Esophagus squamous epithelium (tissue), 4 donors: ENCODE results near the gene TMEM223.

Experiments
- POLR2A ChIP-seq, 4 donors: fragments of 450-650 bp; IDR thresholded peaks; one replicate each; pipeline ENCODE4 v1.6.1; 2017; ENCODE audit warnings: antibody characterized with exemption in 4 of 4, mild to moderate bottlenecking in 4 of 4, moderate library complexity in 3 of 4
- TF ChIP-seq, protein P1 (sequence below), 6 experiments: fragments of 450-650 bp in 4 of 6; fragments of 200-600 bp in 2 of 6; sonication (generic) in 2 of 6; IDR thresholded peaks; one replicate each; pipeline ENCODE4 v1.5.1; 2016 to 2019; ENCODE audit warnings: antibody characterized with exemption in 6 of 6, mild to moderate bottlenecking in 4 of 6, moderate library complexity in 4 of 6

DNA sequence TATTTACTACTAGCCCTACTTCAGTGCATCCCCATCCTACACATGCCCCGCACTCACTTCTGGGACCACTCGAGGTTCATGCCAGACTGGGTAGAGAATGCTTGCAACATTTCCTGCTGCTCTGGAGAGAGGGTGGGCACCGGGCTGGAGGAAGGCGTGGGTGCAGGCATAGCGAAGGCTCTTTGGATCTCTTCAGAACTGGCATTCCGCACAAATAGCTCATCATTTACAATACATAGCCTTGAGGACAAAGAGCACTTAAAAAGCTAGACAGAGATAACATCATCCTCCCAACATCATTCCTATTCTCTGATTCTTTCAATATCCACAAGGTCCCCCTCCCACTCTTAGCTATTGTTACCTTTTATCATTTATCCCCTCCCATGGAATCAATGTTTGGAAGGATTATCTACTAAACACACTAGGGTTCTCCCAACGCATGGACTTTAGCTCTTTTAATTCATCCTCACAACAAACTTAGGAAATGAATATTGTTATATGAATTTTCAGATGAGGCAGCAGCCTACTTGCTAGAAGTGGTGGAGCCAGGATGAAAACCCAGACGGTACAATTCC is 2.5 kb upstream of the TMEM223 start:
- TF ChIP-seq, protein P1, sequence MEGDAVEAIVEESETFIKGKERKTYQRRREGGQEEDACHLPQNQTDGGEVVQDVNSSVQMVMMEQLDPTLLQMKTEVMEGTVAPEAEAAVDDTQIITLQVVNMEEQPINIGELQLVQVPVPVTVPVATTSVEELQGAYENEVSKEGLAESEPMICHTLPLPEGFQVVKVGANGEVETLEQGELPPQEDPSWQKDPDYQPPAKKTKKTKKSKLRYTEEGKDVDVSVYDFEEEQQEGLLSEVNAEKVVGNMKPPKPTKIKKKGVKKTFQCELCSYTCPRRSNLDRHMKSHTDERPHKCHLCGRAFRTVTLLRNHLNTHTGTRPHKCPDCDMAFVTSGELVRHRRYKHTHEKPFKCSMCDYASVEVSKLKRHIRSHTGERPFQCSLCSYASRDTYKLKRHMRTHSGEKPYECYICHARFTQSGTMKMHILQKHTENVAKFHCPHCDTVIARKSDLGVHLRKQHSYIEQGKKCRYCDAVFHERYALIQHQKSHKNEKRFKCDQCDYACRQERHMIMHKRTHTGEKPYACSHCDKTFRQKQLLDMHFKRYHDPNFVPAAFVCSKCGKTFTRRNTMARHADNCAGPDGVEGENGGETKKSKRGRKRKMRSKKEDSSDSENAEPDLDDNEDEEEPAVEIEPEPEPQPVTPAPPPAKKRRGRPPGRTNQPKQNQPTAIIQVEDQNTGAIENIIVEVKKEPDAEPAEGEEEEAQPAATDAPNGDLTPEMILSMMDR (IDR thresholded peaks at IDR 0.05) = no peak
- no peak for TF ChIP-seq POLR2A (IDR thresholded peaks at IDR 0.05)
